Sigmoid colon (tissue), 4 donors: ENCODE data around the gene GMPPA.

Experiments
- EP300 ChIP-seq, 4 donors: sonication (generic); formaldehyde crosslinking; IDR thresholded peaks; one replicate each; pipeline ENCODE4 v1.6.1; 2017; ENCODE audit warnings: antibody characterized with exemption in 4 of 4
- POLR2A ChIP-seq, 2 donors: fragments of 450-650 bp; IDR thresholded peaks; one replicate each; pipeline ENCODE4 v1.6.1; 2016; ENCODE audit warnings: antibody characterized with exemption in 2 of 2, mild to moderate bottlenecking in 2 of 2, moderate library complexity in 2 of 2
- TF ChIP-seq, protein P1 (sequence below), 4 experiments: fragments of 450-650 bp in 3 of 4; fragments of 200-600 bp in 1 of 4; IDR thresholded peaks; one replicate each; pipeline ENCODE4 v1.5.1; 2016 to 2019; ENCODE audit warnings: antibody characterized with exemption in 4 of 4, mild to moderate bottlenecking in 3 of 4, moderate library complexity in 2 of 4

- TF ChIP-seq EP300 (IDR thresholded peaks at IDR 0.05) (peak in 1 of 4 donors; percentile 47), POLR2A (IDR thresholded peaks at IDR 0.05) (no peak)
- TF ChIP-seq, protein P1, sequence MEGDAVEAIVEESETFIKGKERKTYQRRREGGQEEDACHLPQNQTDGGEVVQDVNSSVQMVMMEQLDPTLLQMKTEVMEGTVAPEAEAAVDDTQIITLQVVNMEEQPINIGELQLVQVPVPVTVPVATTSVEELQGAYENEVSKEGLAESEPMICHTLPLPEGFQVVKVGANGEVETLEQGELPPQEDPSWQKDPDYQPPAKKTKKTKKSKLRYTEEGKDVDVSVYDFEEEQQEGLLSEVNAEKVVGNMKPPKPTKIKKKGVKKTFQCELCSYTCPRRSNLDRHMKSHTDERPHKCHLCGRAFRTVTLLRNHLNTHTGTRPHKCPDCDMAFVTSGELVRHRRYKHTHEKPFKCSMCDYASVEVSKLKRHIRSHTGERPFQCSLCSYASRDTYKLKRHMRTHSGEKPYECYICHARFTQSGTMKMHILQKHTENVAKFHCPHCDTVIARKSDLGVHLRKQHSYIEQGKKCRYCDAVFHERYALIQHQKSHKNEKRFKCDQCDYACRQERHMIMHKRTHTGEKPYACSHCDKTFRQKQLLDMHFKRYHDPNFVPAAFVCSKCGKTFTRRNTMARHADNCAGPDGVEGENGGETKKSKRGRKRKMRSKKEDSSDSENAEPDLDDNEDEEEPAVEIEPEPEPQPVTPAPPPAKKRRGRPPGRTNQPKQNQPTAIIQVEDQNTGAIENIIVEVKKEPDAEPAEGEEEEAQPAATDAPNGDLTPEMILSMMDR (IDR thresholded peaks at IDR 0.05): no peak
These were observed 37.6 kb upstream of the GMPPA start for GRCh38 chr2:219461047-219461514.
